Lung (tissue), 12 donors: ENCODE results near the gene OGFOD2. TPM values are rescaled to one million over a fixed set of nuclear protein-coding genes. Genes with fewer than 3 reads are reported as not detected.

ENCODE experiments used
- ATAC-seq: fragments of 200-7000 bp; cut with Tn5 transposase; one replicate; pipeline ENCODE4 v1.9.1; 2020; ENCODE audit warnings: moderate number of reproducible peaks; ENCODE audit not compliant: insufficient read depth, low FRiP score
- DNase-seq, 3 donors: peaks; one replicate each; pipeline ENCODE4 v3.0.0-alpha.2; 2013 to 2017
- H3K27ac ChIP-seq, 2 donors: one replicate each; pipeline ENCODE4 v1.5.1; 2013; ENCODE audit warnings: mild to moderate bottlenecking in 2 of 2, moderate library complexity in 2 of 2, control low read depth in 1 of 2, inconsistent platforms in 1 of 2, low read depth in 1 of 2, low read length in 1 of 2
- H3K27me3 ChIP-seq, 3 donors: one replicate each; pipeline ENCODE4 v1.5.1; 2013; ENCODE audit warnings: low read length in 2 of 3; ENCODE audit not compliant: control insufficient read depth in 3 of 3, insufficient read depth in 3 of 3
- H3K36me3 ChIP-seq, 4 donors: one replicate each; pipeline ENCODE4 v1.5.1; 2013; ENCODE audit warnings: low read length in 4 of 4, mild to moderate bottlenecking in 1 of 4, moderate library complexity in 1 of 4; ENCODE audit not compliant: control insufficient read depth in 4 of 4, insufficient read depth in 4 of 4
- H3K4me1 ChIP-seq, 5 donors: one replicate each; pipeline ENCODE4 v1.5.1; 2013; ENCODE audit warnings: low read length in 5 of 5, mild to moderate bottlenecking in 2 of 5, moderate library complexity in 1 of 5; ENCODE audit not compliant: control insufficient read depth in 5 of 5, insufficient read depth in 5 of 5
- H3K4me3 ChIP-seq: one replicate; pipeline ENCODE4 v1.5.1; 2013; ENCODE audit warnings: mild to moderate bottlenecking, control low read depth, moderate library complexity
- H3K9ac ChIP-seq, 2 donors: one replicate each; pipeline ENCODE4 v1.5.1; 2013; ENCODE audit warnings: low read length in 2 of 2, control low read depth in 1 of 2; ENCODE audit not compliant: insufficient read depth in 1 of 2
- H3K9me3 ChIP-seq, 4 donors: one replicate each; pipeline ENCODE4 v1.5.1; 2013; ENCODE audit warnings: low read length in 3 of 4, mild to moderate bottlenecking in 1 of 4, moderate library complexity in 1 of 4; ENCODE audit not compliant: control insufficient read depth in 4 of 4, insufficient read depth in 3 of 4
- WGBS, 2 donors: extraction: QIAGEN DNeasy Blood & Tissue Kit; methylation state at CpG; one replicate each; pipeline ENCODE4 v1.1.7; 2013; 5-methylcytosine and 5-hydroxymethylcytosine counted together
- polyA plus RNA-seq, 2 donors: library from polyadenylated mRNA; stranded (reverse); fragments of 200-250 nt; gene quantifications; one replicate each; pipeline ENCODE4 v1.2.1, GENCODE V29; 2013
- total RNA-seq, 2 donors: library from RNA; depleted of rRNA in 1 of 2; stranded (reverse); fragments of >200 nt in 1 of 2; gene quantifications; one replicate each; pipeline ENCODE4 v1.2.1, GENCODE V29; 2014 to 2021
- TF ChIP-seq, protein P1 (sequence below): IDR thresholded peaks from 2 replicates; pipeline ENCODE4 v1.5.1; 2012; ENCODE audit warnings: mild to moderate bottlenecking; ENCODE audit errors: control extremely low read depth, extremely low read depth
- donor health status: control.
- donor health status: control.
- donor health status: Bipolar disorder and iron deficiency.
- donor health status: healthy.
- donor health status: DM: yes; HTN: yes; CAD: no.

Gene OGFOD2
- total and polyA plus RNA-seq, 4 donors, result 11.4 to 30.1 (median 18.5) TPM

GRCh38 chr12:122968104-122968503, 6.9 kb upstream of the OGFOD2 start:
- Histone ChIP-seq H3K4me1 (peaks cover 0 to 39% (median 7%) of the 10 kb centered on the region in 5 donors), H3K4me3 (no peak overlapping the region), H3K27ac (no peak overlapping the region), H3K27me3 (no peaks in the 10 kb centered on the region), H3K9ac (no peak overlapping the region), H3K36me3 (no peaks in the 10 kb centered on the region), H3K9me3 (no peaks in the 10 kb centered on the region)
- 87 to 94% methylated on average over 2 of the region's 2 CpGs for WGBS, 2 donors
- DNase-seq (no peak), ATAC-seq (no peak)
- TF ChIP-seq, protein P1, sequence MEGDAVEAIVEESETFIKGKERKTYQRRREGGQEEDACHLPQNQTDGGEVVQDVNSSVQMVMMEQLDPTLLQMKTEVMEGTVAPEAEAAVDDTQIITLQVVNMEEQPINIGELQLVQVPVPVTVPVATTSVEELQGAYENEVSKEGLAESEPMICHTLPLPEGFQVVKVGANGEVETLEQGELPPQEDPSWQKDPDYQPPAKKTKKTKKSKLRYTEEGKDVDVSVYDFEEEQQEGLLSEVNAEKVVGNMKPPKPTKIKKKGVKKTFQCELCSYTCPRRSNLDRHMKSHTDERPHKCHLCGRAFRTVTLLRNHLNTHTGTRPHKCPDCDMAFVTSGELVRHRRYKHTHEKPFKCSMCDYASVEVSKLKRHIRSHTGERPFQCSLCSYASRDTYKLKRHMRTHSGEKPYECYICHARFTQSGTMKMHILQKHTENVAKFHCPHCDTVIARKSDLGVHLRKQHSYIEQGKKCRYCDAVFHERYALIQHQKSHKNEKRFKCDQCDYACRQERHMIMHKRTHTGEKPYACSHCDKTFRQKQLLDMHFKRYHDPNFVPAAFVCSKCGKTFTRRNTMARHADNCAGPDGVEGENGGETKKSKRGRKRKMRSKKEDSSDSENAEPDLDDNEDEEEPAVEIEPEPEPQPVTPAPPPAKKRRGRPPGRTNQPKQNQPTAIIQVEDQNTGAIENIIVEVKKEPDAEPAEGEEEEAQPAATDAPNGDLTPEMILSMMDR, result no peak

DNA sequence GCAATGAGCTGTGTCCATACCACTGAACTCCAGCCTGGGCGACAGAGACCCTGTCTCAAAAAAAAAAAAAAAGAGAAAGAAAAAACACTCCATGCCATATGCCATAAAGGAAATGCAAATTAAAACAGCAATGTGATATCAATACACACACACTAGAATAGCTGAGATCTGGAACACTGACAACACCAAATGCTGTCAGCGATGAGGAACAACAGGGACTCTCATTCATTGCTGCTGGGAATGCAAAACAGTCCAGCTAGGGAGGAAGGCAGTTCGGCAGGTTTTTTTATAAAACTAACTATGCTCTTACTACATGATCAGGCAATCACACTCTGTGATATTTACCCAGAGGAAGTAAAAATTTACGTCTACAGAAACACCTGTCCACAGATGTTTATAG, 5.4 kb upstream of the OGFOD2 start:
- Histone ChIP-seq H3K9ac (no peak overlapping the region), H3K36me3 (no peaks in the 10 kb centered on the region), H3K27me3 (no peaks in the 10 kb centered on the region), H3K4me3 (no peak overlapping the region), H3K4me1 (peaks cover 3 to 27% (median 6%) of the 10 kb centered on the region in 5 donors), H3K27ac (no peak overlapping the region), H3K9me3 (no peaks in the 10 kb centered on the region)
- ATAC-seq (no peak), DNase-seq (peak; percentile 40 to 83 (median 76))
- TF ChIP-seq, protein P1, result no peak
- WGBS, 2 donors, result 44 to 55% methylated on average over 4 of the region's 4 CpGs

DNA sequence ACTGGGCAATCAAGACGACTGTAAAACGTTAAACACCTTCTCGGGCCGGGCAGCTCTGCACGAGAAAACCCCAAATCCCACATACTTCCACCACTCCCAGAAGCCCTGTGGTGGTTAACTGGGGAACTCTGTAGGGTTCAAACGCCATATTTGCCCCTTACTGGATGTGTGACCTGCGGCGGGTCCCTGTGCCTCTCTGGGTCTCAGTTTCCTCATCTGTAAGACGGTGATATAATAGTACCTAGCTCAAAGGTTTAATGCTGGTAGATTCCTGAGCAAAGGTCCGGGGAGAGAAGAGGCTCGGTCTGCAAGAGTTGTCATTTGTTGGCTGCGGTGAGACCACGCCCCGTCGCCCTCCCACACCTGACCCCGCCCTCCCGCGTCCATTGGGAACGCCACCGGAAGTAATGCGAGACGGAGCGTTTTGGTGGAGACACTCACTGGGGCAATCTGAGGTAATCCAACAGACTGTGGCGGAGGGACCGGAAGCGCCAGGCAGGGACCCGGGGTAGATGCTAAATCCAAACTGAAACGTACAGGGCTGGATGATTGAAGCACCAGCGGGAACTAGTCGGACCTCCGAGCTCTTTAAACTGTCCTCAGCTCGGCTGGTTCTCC, 661 bp upstream of the OGFOD2 start:
- Histone ChIP-seq H3K36me3 (peaks cover 0 to 11% (median 1%) of the 10 kb centered on the region in 4 donors), H3K9ac (peak overlapping the region in 1 of 2 donors; percentile 86), H3K4me3 (peak overlapping the region; percentile 86), H3K4me1 (peaks cover 3 to 29% (median 11%) of the 10 kb centered on the region in 5 donors), H3K27me3 (no peaks in the 10 kb centered on the region), H3K27ac (peak overlapping the region; percentile 93 to 98), H3K9me3 (no peaks in the 10 kb centered on the region)
- 0% methylated on average over 32 of the region's 32 CpGs for WGBS, 2 donors
- peak; percentile 93 for ATAC-seq
- DNase-seq, result peak; percentile 99
- TF ChIP-seq, protein P1, result peak; percentile 46
